Eye (tissue), 1 donor: ENCODE measurements around the gene PSMB2.

Experiments used
- DNase-seq: peaks from one replicate; pipeline ENCODE4 v3.0.0-alpha.2; 2015

The PSMB2 gene

GRCh38 chr1:35555601-35556477, 85.5 kb downstream of the PSMB2 start:
- no peak for DNase-seq

- no peak for DNase-seq
Observed at GRCh38 chr1:35555212-35555584, 86.1 kb downstream of the PSMB2 start.

- DNase-seq, result no peak
Observed at GRCh38 chr1:35554266-35555211, 86.8 kb downstream of the PSMB2 start.

- no peak for DNase-seq
Observed at GRCh38 chr1:35553851-35554250, 87.5 kb downstream of the PSMB2 start.
